H1 (cell line): Measurements from ENCODE around the gene NR3C1. TPM values are rescaled to one million over a fixed set of nuclear protein-coding genes. Genes with fewer than 3 reads are reported as not detected.

ENCODE experiments used
- CTCF ChIA-PET: fragments of 300-600 bp; sonication (Branson Sonifier 250); formaldehyde crosslinking; loops from one replicate; lab custom pipeline; 2021; ENCODE audit not compliant: partially characterized antibody; lab: Charles Lee
- POLR2A ChIA-PET: fragments of 300-600 bp; sonication (Branson Sonifier 250); formaldehyde crosslinking; loops from one replicate; lab custom pipeline; 2021; ENCODE audit warnings: inconsistent platforms; ENCODE audit not compliant: partially characterized antibody; lab: Charles Lee
- DNase-seq, 2 experiments: peaks; one replicate each; pipeline versions ENCODE4 v3.0.0 to v3.0.0-alpha.2; 2010 to 2022; ENCODE audit warnings: low spot score in 2 of 2, low read depth in 1 of 2, mixed read lengths in 1 of 2
- FAIRE-seq: peaks from 2 replicates; lab custom pipeline; 2011; peaks lifted over from hg19 to GRCh38; lab: Jason Lieb, UNC
- H2AFZ ChIP-seq: 2 replicates; pipeline ENCODE4 v1.8.1; 2012; ENCODE audit warnings: low read length, inconsistent platforms
- H2AK5ac ChIP-seq: 2 replicates; pipeline ENCODE4 v1.6.1; 2013; ENCODE audit warnings: low read depth, low read length
- H2BK120ac ChIP-seq: replicated peaks from 2 replicates; pipeline ENCODE3; 2013; ENCODE audit warnings: low read depth, low read length, inconsistent platforms
- H2BK12ac ChIP-seq: 2 replicates; pipeline ENCODE4 v1.6.1; 2013; ENCODE audit warnings: low read depth, low read length
- H2BK15ac ChIP-seq: 2 replicates; pipeline ENCODE4 v1.6.1; 2013; ENCODE audit warnings: low read length
- H2BK20ac ChIP-seq: 2 replicates; pipeline ENCODE4 v1.6.1; 2013; ENCODE audit warnings: low read length
- H2BK5ac ChIP-seq: 2 replicates; pipeline ENCODE4 v1.6.1; 2013; ENCODE audit warnings: low read depth, low read length
- H3K14ac ChIP-seq: 2 replicates; pipeline ENCODE4 v1.6.1; 2013; ENCODE audit warnings: inconsistent platforms; ENCODE audit not compliant: insufficient read length
- H3K18ac ChIP-seq: 2 replicates; pipeline ENCODE4 v1.6.1; 2013; ENCODE audit warnings: low read length; ENCODE audit errors: extremely low read depth
- H3K23ac ChIP-seq: 2 replicates; pipeline ENCODE4 v1.6.1; 2013; ENCODE audit warnings: inconsistent platforms; ENCODE audit not compliant: insufficient read length
- H3K23me2 ChIP-seq: 2 replicates; pipeline ENCODE4 v1.6.1; 2013; ENCODE audit warnings: low read depth, low read length
- H3K27ac ChIP-seq: 2 replicates; pipeline ENCODE4 v1.6.1; 2011; ENCODE audit warnings: low read depth, low read length, inconsistent platforms
- H3K27me3 ChIP-seq, 4 experiments: replicated peaks in 1 of 4; 1 replicate in 1 of 4; 2 replicates in 3 of 4; pipeline versions ENCODE4 v1.6.1 to v1.8.1; 2011 to 2013; ENCODE audit warnings: low read length in 3 of 4, mild to moderate bottlenecking in 3 of 4, inconsistent platforms in 2 of 4, mixed read lengths in 2 of 4, moderate library complexity in 1 of 4; ENCODE audit not compliant: control insufficient read depth in 3 of 4, insufficient read depth in 3 of 4; ENCODE audit errors: extremely low read depth in 1 of 4
- H3K36me3 ChIP-seq, 4 experiments: 2 replicates each; pipeline versions ENCODE4 v1.6.1 to v1.8.1; 2011 to 2013; ENCODE audit warnings: mild to moderate bottlenecking in 4 of 4, low read length in 3 of 4, moderate library complexity in 2 of 4, control low read depth in 1 of 4, inconsistent platforms in 1 of 4; ENCODE audit not compliant: insufficient read depth in 4 of 4, control insufficient read depth in 2 of 4
- H3K4ac ChIP-seq: replicated peaks from 2 replicates; pipeline ENCODE3; 2013; ENCODE audit warnings: low read length, low read depth, mixed read lengths, inconsistent platforms; ENCODE audit not compliant: insufficient read length
- H3K4me1 ChIP-seq, 4 experiments: replicated peaks in 1 of 4; 1 replicate in 1 of 4; 2 replicates in 3 of 4; pipeline versions ENCODE4 v1.6.1 to v1.8.1; 2011 to 2013; ENCODE audit warnings: low read length in 3 of 4, inconsistent platforms in 2 of 4, mixed read lengths in 1 of 4; ENCODE audit not compliant: insufficient read depth in 4 of 4, control insufficient read depth in 3 of 4
- H3K4me2 ChIP-seq, 2 experiments: 2 replicates each; pipeline versions ENCODE4 v1.6.1 to v1.8.1; 2011 to 2013; ENCODE audit warnings: low read depth in 2 of 2, low read length in 2 of 2, control low read depth in 1 of 2, inconsistent platforms in 1 of 2, mild to moderate bottlenecking in 1 of 2; ENCODE audit not compliant: insufficient read depth in 1 of 2
- H3K4me3 ChIP-seq, 4 experiments: fragments of 200-600, 300-600 bp in 1 of 4; sonication (generic), shearing (Covaris generic), sonication (Bioruptor Twin) in 1 of 4; 2 replicates each; pipeline versions ENCODE4 v1.5.1 to v1.8.1; 2011 to 2016; ENCODE audit warnings: low read length in 4 of 4, low read depth in 3 of 4, control low read depth in 2 of 4, inconsistent platforms in 2 of 4, mild to moderate bottlenecking in 2 of 4, mixed read lengths in 1 of 4, moderate library complexity in 1 of 4; ENCODE audit not compliant: insufficient read depth in 2 of 4; ENCODE audit errors: extremely low read depth in 1 of 4
- H3K56ac ChIP-seq: replicated peaks from 2 replicates; pipeline ENCODE3; 2013; ENCODE audit warnings: low read depth, mild to moderate bottlenecking, mixed read lengths, low read length, inconsistent platforms; ENCODE audit not compliant: insufficient read length
- H3K79me1 ChIP-seq: 2 replicates; pipeline ENCODE4 v1.6.1; 2013; ENCODE audit warnings: low read depth, low read length, control low read depth
- H3K79me2 ChIP-seq, 2 experiments: 2 replicates each; pipeline versions ENCODE4 v1.6.1 to v1.8.1; 2012 to 2013; ENCODE audit warnings: low read length in 2 of 2, mild to moderate bottlenecking in 2 of 2, inconsistent platforms in 1 of 2; ENCODE audit not compliant: insufficient read depth in 2 of 2, control insufficient read depth in 1 of 2
- H3K9ac ChIP-seq, 4 experiments: replicated peaks in 1 of 4; 1 replicate in 1 of 4; 2 replicates in 3 of 4; pipeline versions ENCODE4 v1.6.1 to v1.8.1; 2011 to 2013; ENCODE audit warnings: low read depth in 3 of 4, low read length in 3 of 4, control low read depth in 2 of 4, mild to moderate bottlenecking in 2 of 4, moderate library complexity in 2 of 4, inconsistent platforms in 1 of 4; ENCODE audit errors: extremely low read depth in 1 of 4
- H3K9me3 ChIP-seq, 2 experiments: 2 replicates each; pipeline versions ENCODE4 v1.6.1 to v1.8.1; 2012 to 2013; ENCODE audit warnings: mild to moderate bottlenecking in 2 of 2, moderate library complexity in 2 of 2, control low read depth in 1 of 2, inconsistent platforms in 1 of 2, low read depth in 1 of 2, low read length in 1 of 2, mixed read lengths in 1 of 2; ENCODE audit not compliant: insufficient read depth in 2 of 2
- H4K20me1 ChIP-seq, 2 experiments: replicated peaks in 1 of 2; 2 replicates each; pipeline versions ENCODE3 to v1.8.1; 2011 to 2013; ENCODE audit warnings: inconsistent platforms in 2 of 2, low read length in 2 of 2, mild to moderate bottlenecking in 1 of 2; ENCODE audit not compliant: insufficient read depth in 2 of 2, control insufficient read depth in 1 of 2
- H4K5ac ChIP-seq: 2 replicates; pipeline ENCODE4 v1.6.1; 2013; ENCODE audit warnings: low read length, low read depth, mixed read lengths, inconsistent platforms; ENCODE audit not compliant: insufficient read length
- H4K8ac ChIP-seq: 2 replicates; pipeline ENCODE4 v1.8.0; 2013; ENCODE audit warnings: mild to moderate bottlenecking, moderate library complexity, low read length, inconsistent platforms; ENCODE audit not compliant: insufficient read depth; ENCODE audit errors: extremely low read depth
- H4K91ac ChIP-seq: replicated peaks from 2 replicates; pipeline ENCODE3; 2013; ENCODE audit warnings: low read length, mixed read lengths, inconsistent platforms; ENCODE audit not compliant: insufficient read length
- ATF2 ChIP-seq: IDR thresholded peaks from 2 replicates; pipeline ENCODE4 v1.6.1; 2012; ENCODE audit warnings: low read length, inconsistent platforms
- CBX5 ChIP-seq: fragments of 300-800, 300-1000 bp; sonication (generic); IDR thresholded peaks from 2 replicates; pipeline ENCODE4 v1.7.1; 2016; ENCODE audit warnings: antibody characterized with exemption, low read length, low read depth
- CHD2 ChIP-seq: IDR thresholded peaks from 2 replicates; pipeline ENCODE4 v1.6.1; 2012; ENCODE audit warnings: low read length, improper control_type of control experiment
- EGR1 ChIP-seq: IDR thresholded peaks from 2 replicates; pipeline ENCODE4 v1.6.1; 2011; ENCODE audit warnings: low read depth, low read length, borderline replicate concordance
- JUND ChIP-seq: IDR thresholded peaks from 2 replicates; pipeline ENCODE4 v1.6.1; 2011; ENCODE audit warnings: mild to moderate bottlenecking, improper control_type of control experiment, low read length
- KDM1A ChIP-seq: fragments of 200-600, 300-600 bp; sonication (generic); IDR thresholded peaks from 2 replicates; pipeline ENCODE4 v1.7.1; 2016; ENCODE audit warnings: mild to moderate bottlenecking, low read length, borderline replicate concordance
- RFX5 ChIP-seq: IDR thresholded peaks from 2 replicates; pipeline ENCODE4 v1.6.1; 2011; ENCODE audit warnings: low read depth, low read length, improper control_type of control experiment, borderline replicate concordance
- SIN3A ChIP-seq, 2 experiments: IDR thresholded peaks in 1 of 2; conservative IDR thresholded peaks in 1 of 2; 2 replicates each; pipeline ENCODE4 v1.6.1; 2011 to 2012; ENCODE audit warnings: low read length in 2 of 2, improper control_type of control experiment in 1 of 2, low read depth in 1 of 2, mild to moderate bottlenecking in 1 of 2
- SP1 ChIP-seq: IDR thresholded peaks from 2 replicates; pipeline ENCODE4 v1.6.1; 2011; ENCODE audit warnings: low read depth, low read length
- USF2 ChIP-seq: IDR thresholded peaks from 2 replicates; pipeline ENCODE4 v1.6.1; 2011; ENCODE audit warnings: low read length, improper control_type of control experiment
- WGBS, 2 experiments: shearing (Covaris generic) in 1 of 2; methylation state at CpG; one replicate each; pipeline versions ENCODE4 v1.1.6 to v1.1.7; 2013 to 2015; ENCODE audit warnings: low lambda C conversion rate in 2 of 2, mixed read lengths in 2 of 2, inconsistent platforms in 1 of 2, low coverage in 1 of 2, missing lambda C conversion rate in 1 of 2; ENCODE audit not compliant: insufficient replicate concordance in 2 of 2, insufficient coverage in 1 of 2, insufficient read length in 1 of 2; ENCODE audit errors: extremely low coverage in 1 of 2, missing lambda C conversion rate in 1 of 2; 5-methylcytosine and 5-hydroxymethylcytosine counted together
- polyA plus RNA-seq, 7 experiments: library from polyadenylated mRNA; depleted of rRNA in 3 of 7; stranded (reverse) in 5 of 7; unstranded in 2 of 7; fragments of >200 nt in 5 of 7; fragments of 200-250 nt in 2 of 7; gene quantifications; 1 replicate in 5 of 7; 2 replicates in 1 of 7; 4 replicates in 1 of 7; pipeline versions ENCODE4 v1.2.1 to v1.2.3, GENCODE V29; 2011 to 2013; ENCODE audit warnings: missing spikeins in 2 of 7, mixed read lengths in 2 of 7
- total RNA-seq: library from RNA; stranded (reverse); fragmentation: NEBNext Ultra II Directional; extraction: Animal tissue kit (Norgen Biotek cat#: 25700); gene quantifications from 2 replicates; pipeline ENCODE4 v1.2.1, GENCODE V29; 2021

Gene NR3C1
- total and polyA plus RNA-seq, 2 of the 8 experiments (the other 6 are each of a cell fraction or from before 2014, with no cell fraction given): 1.7 to 5.4 TPM

DNA sequence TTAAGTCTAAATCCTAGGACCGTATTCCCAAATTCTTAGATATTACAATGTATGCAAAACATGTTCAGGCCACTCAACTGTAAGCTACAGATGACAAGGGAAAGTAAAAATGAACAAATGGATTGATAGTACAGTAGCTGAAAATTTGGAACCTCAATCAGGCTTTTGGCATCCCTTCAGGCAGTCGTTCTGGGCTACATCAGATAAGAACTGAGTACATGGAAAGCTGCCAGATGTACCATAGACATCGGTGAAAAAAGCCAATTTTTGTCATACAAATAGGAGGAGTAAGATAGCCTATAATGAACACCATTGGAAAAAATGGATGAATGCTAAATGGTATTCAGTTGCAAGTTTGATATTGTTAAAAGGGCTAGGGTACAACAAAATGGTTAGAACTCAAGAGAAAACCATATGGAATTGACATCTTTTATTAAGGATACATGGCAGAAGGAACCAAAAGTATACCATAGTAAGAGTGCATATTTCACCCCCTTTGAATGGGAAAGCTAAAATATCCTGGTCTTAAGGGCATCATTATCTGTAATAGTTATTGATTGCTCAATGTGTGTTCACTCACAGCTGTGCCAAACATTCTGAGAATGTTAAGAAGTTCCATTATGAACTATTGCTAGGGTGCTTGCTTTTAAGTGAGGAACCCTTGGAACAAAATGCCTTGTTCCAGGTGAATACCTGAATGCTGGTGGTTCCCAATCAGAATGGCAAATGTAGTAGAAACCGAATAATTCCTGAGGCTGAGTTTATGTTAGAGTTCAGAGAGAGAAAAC, 86.4 kb downstream of the NR3C1 start:
- no peak overlapping the region for H3K9ac ChIP-seq
- no peaks in the 10 kb centered on the region for H3K79me1 ChIP-seq
- no peaks in the 10 kb centered on the region; the same call in 1 of the 2 replicates for H3K23me2 ChIP-seq
- H3K4me1 ChIP-seq: 0 out of 7 replicates have a peak, but pooled peaks cover 0 to 4% (median 0%) of the 10 kb centered on the region in 4 experiments
- no peaks in the 10 kb centered on the region for H3K9me3 ChIP-seq
- DNase-seq: no peak
- H4K20me1 ChIP-seq: no peaks in the 10 kb centered on the region
- no peak overlapping the region for H2BK12ac ChIP-seq
- no peak overlapping the region for H2AFZ ChIP-seq
- H2BK120ac ChIP-seq: no peak overlapping the region
- no peak overlapping the region for H4K91ac ChIP-seq
- CTCF ChIA-PET: interaction anchor here (0.6 kb wide), 1 partner anchor 1187 kb away, joined by 3 read pairs; no protein-coding TSS in a partner anchor
- no peak overlapping the region for H3K23ac ChIP-seq
- H3K56ac ChIP-seq: no peak overlapping the region
- no peak overlapping the region for H2BK20ac ChIP-seq
- no peaks in the 10 kb centered on the region for H3K36me3 ChIP-seq
- H3K4ac ChIP-seq: no peak overlapping the region
- no peak overlapping the region for H3K4me3 ChIP-seq
- H3K14ac ChIP-seq: no peak overlapping the region
- no peaks in the 10 kb centered on the region for H3K27me3 ChIP-seq
- no peak overlapping the region for H2AK5ac ChIP-seq
- no peak overlapping the region for H4K5ac ChIP-seq
- no peak overlapping the region for H4K8ac ChIP-seq
- H3K4me2 ChIP-seq: no peak overlapping the region
- no peak overlapping the region for H2BK5ac ChIP-seq
- H3K79me2 ChIP-seq: no peaks in the 10 kb centered on the region
- no peak overlapping the region for H2BK15ac ChIP-seq
- 86% methylated on average over 4 of the region's 4 CpGs; no CpG with 5 or more reads in 1 of the 2 experiments for WGBS, 2 experiments
- FAIRE-seq: no peak
- POLR2A ChIA-PET: no interaction called here
- no peak overlapping the region for H3K27ac ChIP-seq
- no peak overlapping the region for H3K18ac ChIP-seq
- TF ChIP-seq CHD2 (no peak), ATF2 (no peak), USF2 (no peak), SIN3A (conservative IDR thresholded peaks at IDR 0.05 in 1 of 2, IDR thresholded peaks at IDR 0.05 in 1 of 2; ENCODE audit: low read depth in 1 of 2, low read length in 2 of 2) (no peak), SP1 (no peak), CBX5 (no peak), JUND (no peak), KDM1A (no peak), EGR1 (no peak), RFX5 (no peak)
